Fibroblast of lung (primary cell): ENCODE data around the gene PAPOLA.

Source experiments
- EZH2 ChIP-seq: IDR thresholded peaks from 2 replicates; pipeline ENCODE4 v1.5.1; 2012; ENCODE audit warnings: low read length, control low read depth, mild to moderate bottlenecking; ENCODE audit errors: missing control alignments
- TF ChIP-seq, protein P1 (sequence below), 2 donors: IDR thresholded peaks in 1 of 2; conservative IDR thresholded peaks in 1 of 2; 1 replicate in 1 of 2; 2 replicates in 1 of 2; pipeline ENCODE4 v1.5.1; 2011 to 2012; ENCODE audit warnings: low read length in 2 of 2, control low read depth in 1 of 2, inconsistent platforms in 1 of 2, low read depth in 1 of 2, mild to moderate bottlenecking in 1 of 2

DNA sequence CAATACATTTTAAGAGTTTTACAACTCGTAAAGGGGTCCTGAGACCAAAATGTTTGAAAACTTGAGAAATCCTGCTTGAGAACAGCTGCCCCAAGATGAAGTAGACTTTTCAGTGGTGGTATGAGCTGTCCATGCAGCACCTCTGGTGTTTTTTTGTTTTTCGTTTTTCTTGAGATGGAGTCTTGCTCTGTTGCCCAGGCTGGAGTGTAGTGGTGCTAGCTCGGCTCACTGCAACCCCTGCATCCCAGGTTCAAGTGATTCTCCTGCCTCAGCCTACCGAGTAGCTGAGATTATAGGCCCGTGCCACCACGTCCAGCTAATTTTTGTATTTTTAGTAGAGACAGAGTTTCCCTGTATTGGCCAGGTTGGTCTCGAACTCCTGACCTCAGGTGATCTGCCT lies 5.5 kb downstream of the PAPOLA start:
- TF ChIP-seq, protein P1, sequence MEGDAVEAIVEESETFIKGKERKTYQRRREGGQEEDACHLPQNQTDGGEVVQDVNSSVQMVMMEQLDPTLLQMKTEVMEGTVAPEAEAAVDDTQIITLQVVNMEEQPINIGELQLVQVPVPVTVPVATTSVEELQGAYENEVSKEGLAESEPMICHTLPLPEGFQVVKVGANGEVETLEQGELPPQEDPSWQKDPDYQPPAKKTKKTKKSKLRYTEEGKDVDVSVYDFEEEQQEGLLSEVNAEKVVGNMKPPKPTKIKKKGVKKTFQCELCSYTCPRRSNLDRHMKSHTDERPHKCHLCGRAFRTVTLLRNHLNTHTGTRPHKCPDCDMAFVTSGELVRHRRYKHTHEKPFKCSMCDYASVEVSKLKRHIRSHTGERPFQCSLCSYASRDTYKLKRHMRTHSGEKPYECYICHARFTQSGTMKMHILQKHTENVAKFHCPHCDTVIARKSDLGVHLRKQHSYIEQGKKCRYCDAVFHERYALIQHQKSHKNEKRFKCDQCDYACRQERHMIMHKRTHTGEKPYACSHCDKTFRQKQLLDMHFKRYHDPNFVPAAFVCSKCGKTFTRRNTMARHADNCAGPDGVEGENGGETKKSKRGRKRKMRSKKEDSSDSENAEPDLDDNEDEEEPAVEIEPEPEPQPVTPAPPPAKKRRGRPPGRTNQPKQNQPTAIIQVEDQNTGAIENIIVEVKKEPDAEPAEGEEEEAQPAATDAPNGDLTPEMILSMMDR (conservative IDR thresholded peaks at IDR 0.05 in 1 of 2, IDR thresholded peaks at IDR 0.05 in 1 of 2; ENCODE audit: low read depth in 1 of 2, low read length in 2 of 2): no peak
- no peak for TF ChIP-seq EZH2
